GM12878 (cell line): ENCODE measurements around the gene KLF15. TPM values are rescaled to one million over a fixed set of nuclear protein-coding genes. Genes with fewer than 3 reads are reported as not detected.

ENCODE experiments used
- ATAC-seq: fragments of 200-7000 bp; cut with Tn5 transposase; 3 replicates; pipeline ENCODE4 v1.9.1; 2020; ENCODE audit warnings: mild to moderate bottlenecking, moderate library complexity
- BruUV-seq: library from RNA; stranded (reverse); fragments of 400-500 nt; replicated peaks from 2 replicates; lab custom pipeline; 2021; lab: Mats Ljungman, UMichigan
- CTCF ChIA-PET: fragments of 300-600 bp; sonication (Branson Sonifier 250); formaldehyde crosslinking; extraction: SDS; loops from one replicate; lab custom pipeline; 2021; ENCODE audit warnings: inconsistent platforms; lab: Yijun Ruan, JAX
- POLR2A ChIA-PET: fragments of 350-600 bp; formaldehyde crosslinking; extraction: SDS; loops from one replicate; lab custom pipeline; 2021; ENCODE audit warnings: inconsistent platforms; lab: Charles Lee
- RAD21 ChIA-PET: fragments of 300-600 bp; sonication (Branson Sonifier 250); formaldehyde crosslinking; loops from one replicate; lab custom pipeline; 2023; ENCODE audit warnings: antibody characterized with exemption; ENCODE audit not compliant: unreplicated experiment; lab: Charles Lee
- SMC1A ChIA-PET: fragments of 300-600 bp; sonication (Branson Sonifier 250); formaldehyde crosslinking; loops from one replicate; lab custom pipeline; 2023; ENCODE audit not compliant: unreplicated experiment, uncharacterized antibody; lab: Charles Lee
- DNase-seq: peaks from one replicate; pipeline ENCODE4 v3.0.0-alpha.2; 2011; ENCODE audit warnings: low read depth, low spot score
- FAIRE-seq: peaks from 3 replicates; lab custom pipeline; 2011; peaks lifted over from hg19 to GRCh38; lab: Jason Lieb, UNC
- H2AFZ ChIP-seq: 2 replicates; pipeline ENCODE4 v1.6.0; 2011; ENCODE audit warnings: low read depth, low read length, control low read depth; ENCODE audit not compliant: control insufficient read depth
- H3K27ac ChIP-seq: 2 replicates; pipeline ENCODE4 v1.5.1; 2011; ENCODE audit warnings: control low read depth; ENCODE audit not compliant: control insufficient read depth, insufficient read depth
- H3K27me3 ChIP-seq, 2 experiments: replicated peaks in 1 of 2; 2 replicates each; pipeline versions ENCODE4 v1.6.0 to v1.6.1; 2011; ENCODE audit warnings: low read length in 1 of 2; ENCODE audit not compliant: control insufficient read depth in 2 of 2, insufficient read depth in 2 of 2
- H3K36me3 ChIP-seq, 2 experiments: 2 replicates each; pipeline ENCODE4 v1.5.1; 2011; ENCODE audit warnings: low read length in 1 of 2; ENCODE audit not compliant: control insufficient read depth in 2 of 2, insufficient read depth in 2 of 2
- H3K4me1 ChIP-seq: 2 replicates; pipeline ENCODE4 v1.6.1; 2011; ENCODE audit warnings: mild to moderate bottlenecking, low read length, moderate library complexity, mixed read lengths; ENCODE audit not compliant: control insufficient read depth, insufficient read depth
- H3K4me2 ChIP-seq: 2 replicates; pipeline ENCODE4 v1.6.0; 2011; ENCODE audit warnings: control low read depth; ENCODE audit not compliant: control insufficient read depth, insufficient read depth
- H3K4me3 ChIP-seq: fragments of 200-600 bp; sonication (generic); 2 replicates; pipeline ENCODE4 v1.5.1; 2016
- H3K79me2 ChIP-seq: 2 replicates; pipeline ENCODE4 v1.6.0; 2011; ENCODE audit warnings: low read length; ENCODE audit not compliant: control insufficient read depth, insufficient read depth
- H3K9ac ChIP-seq: 2 replicates; pipeline ENCODE4 v1.8.0; 2011; ENCODE audit warnings: low read length, control low read depth, mixed read lengths; ENCODE audit not compliant: control insufficient read depth, insufficient read depth
- H3K9me3 ChIP-seq: replicated peaks from 3 replicates; pipeline ENCODE4 v1.5.1; 2011; ENCODE audit warnings: mild to moderate bottlenecking, low read length; ENCODE audit not compliant: control insufficient read depth, insufficient read depth
- H4K20me1 ChIP-seq: 2 replicates; pipeline ENCODE4 v1.6.0; 2011; ENCODE audit not compliant: control insufficient read depth, insufficient read depth
- CBFB ChIP-seq: IDR thresholded peaks from 2 replicates; pipeline ENCODE4 v1.6.1; 2016; ENCODE audit warnings: antibody characterized with exemption, low read depth
- CUX1 ChIP-seq: IDR thresholded peaks from 2 replicates; pipeline ENCODE4 v1.6.1; 2012; ENCODE audit warnings: improper control_type of control experiment, low read depth, low read length; ENCODE audit not compliant: insufficient replicate concordance
- FOXM1 ChIP-seq: IDR thresholded peaks from 2 replicates; pipeline ENCODE4 v1.6.1; 2012; ENCODE audit warnings: low read depth, mild to moderate bottlenecking, inconsistent platforms, low read length, moderate library complexity
- SMC3 ChIP-seq: IDR thresholded peaks from 2 replicates; pipeline ENCODE4 v1.6.1; 2011; ENCODE audit warnings: low read length, improper control_type of control experiment, borderline replicate concordance
- WGBS: methylation state at CpG from one replicate; pipeline ENCODE4 v1.1.6; 2016; ENCODE audit warnings: low lambda C conversion rate; ENCODE audit not compliant: insufficient replicate concordance, insufficient coverage; ENCODE audit errors: missing lambda C conversion rate; 5-methylcytosine and 5-hydroxymethylcytosine counted together
- in situ Hi-C: fragments of 300-500 bp; cut with MboI; formaldehyde crosslinking; loops from 9 replicates; pipeline ENCODE4 v1.14.3; 2018; ENCODE audit warnings: mixed read lengths
- intact Hi-C: fragments of 100-400 bp; cut with micrococcal nuclease; formaldehyde crosslinking; loops from one replicate; pipeline ENCODE4 v1.14.2; 2022; ENCODE audit not compliant: unreplicated experiment
- polyA plus RNA-seq, 11 experiments: library from polyadenylated mRNA; depleted of rRNA in 4 of 11; unstranded in 6 of 11; stranded (reverse) in 5 of 11; fragments of >200 nt; fragmentation: Nextera tagmentation in 4 of 11; fragmentation: Illumina TruSeq in 1 of 11; extraction: Ambion mirVana in 4 of 11; extraction: Trizol in 1 of 11; gene quantifications; 1 replicate in 1 of 11; 2 replicates in 10 of 11; pipeline versions ENCODE4 v1.2.1 to v1.2.3, GENCODE V29; 2011 to 2016; ENCODE audit warnings: inconsistent platforms in 2 of 11, missing spikeins in 2 of 11, low read depth in 1 of 11
- total RNA-seq, 4 experiments: library from RNA; depleted of rRNA in 3 of 4; stranded (reverse); fragments of >200 nt in 3 of 4; fragmentation: Illumina TruSeq in 1 of 4; extraction: Trizol in 1 of 4; gene quantifications; 2 replicates each; pipeline versions ENCODE4 v1.2.1 to v1.2.3, GENCODE V29; 2013 to 2021

The KLF15 gene
- total and polyA plus RNA-seq, 10 of the 15 experiments (the other 5 are each of a cell fraction or from before 2014, with no cell fraction given): 0.15 TPM; not detected in 9

- DNase-seq (no peak), FAIRE-seq (no peak), ATAC-seq (no peak)
- H3K9me3 ChIP-seq: no peaks in the 10 kb centered on the region
- no peak overlapping the region for H3K9ac ChIP-seq
- H3K4me1 ChIP-seq: no peaks in the 10 kb centered on the region
- TF ChIP-seq CUX1 (no peak), FOXM1 (no peak), SMC3 (no peak), CBFB (no peak)
- H2AFZ ChIP-seq: no peak overlapping the region
- H4K20me1 ChIP-seq: no peaks in the 10 kb centered on the region
- H3K27me3 ChIP-seq: no peaks in the 10 kb centered on the region
- no peak overlapping the region for H3K4me3 ChIP-seq
- BruUV-seq: no TSS peak
- in situ Hi-C loops (no loop called here), intact Hi-C loops (no loop called here)
- ChIA-PET POLR2A (no interaction called here), CTCF (no interaction called here), SMC1A (no interaction called here), RAD21 (no interaction called here)
- no peaks in the 10 kb centered on the region for H3K36me3 ChIP-seq
- no peak overlapping the region for H3K4me2 ChIP-seq
- H3K79me2 ChIP-seq: no peaks in the 10 kb centered on the region
- WGBS: 15% methylated on average over 3 of the region's 3 CpGs
- H3K27ac ChIP-seq: no peak overlapping the region
Measured at GRCh38 chr3:126304291-126304690, 52.9 kb downstream of the KLF15 start.
